GM19372 (cell line): ENCODE results near the gene LILRA6.
A peak's percentile ranks its signal among the peaks of the same experiment; 100 is the strongest.
"Not testable (repeated sequence)": the region's sequence is repeated elsewhere in the genome, so short reads cannot be mapped to it uniquely, and the experiment has no call there.

Experiments used
- ATAC-seq: cut with Tn5 transposase; IDR thresholded peaks from one replicate; pipeline ENCODE4 v1.9.1; 2021; ENCODE audit warnings: mild to moderate bottlenecking, low read depth, moderate library complexity; ENCODE audit not compliant: unreplicated experiment

Gene LILRA6

GRCh38 chr19:54209811-54210494 is 32.6 kb downstream of the LILRA6 start:
- no peak for ATAC-seq

GRCh38 chr19:54209058-54209810 is 33.4 kb downstream of the LILRA6 start:
- no peak for ATAC-seq

GRCh38 chr19:54208784-54209057 is 33.9 kb downstream of the LILRA6 start:
- ATAC-seq, result no peak

- peak; percentile 49 for ATAC-seq
These were observed 34.4 kb downstream of the LILRA6 start for GRCh38 chr19:54207983-54208783.

GRCh38 chr19:54207676-54207982 is 35.0 kb downstream of the LILRA6 start:
- ATAC-seq, result no peak

- not testable (repeated sequence) for ATAC-seq
These were observed 35.4 kb downstream of the LILRA6 start for GRCh38 chr19:54207193-54207592.

- ATAC-seq, result no peak
These were observed 35.8 kb downstream of the LILRA6 start for GRCh38 chr19:54206831-54207177.

- ATAC-seq, result no peak
These were observed 36.4 kb downstream of the LILRA6 start for GRCh38 chr19:54206030-54206830.

GRCh38 chr19:54204767-54205468 is 37.7 kb downstream of the LILRA6 start:
- ATAC-seq, result no peak

- no peak for ATAC-seq
These were observed 39.4 kb downstream of the LILRA6 start for GRCh38 chr19:54203151-54203611.

- ATAC-seq, result no peak
These were observed 40.6 kb downstream of the LILRA6 start for GRCh38 chr19:54201980-54202379.

GRCh38 chr19:54201172-54201701 is 41.4 kb downstream of the LILRA6 start:
- ATAC-seq, result peak; percentile 2

- ATAC-seq, result no peak
These were observed 43.2 kb downstream of the LILRA6 start for GRCh38 chr19:54199401-54199800.

GRCh38 chr19:54197121-54197520 is 45.5 kb downstream of the LILRA6 start:
- ATAC-seq, result no peak

GRCh38 chr19:54196536-54196935 is 46.1 kb downstream of the LILRA6 start:
- ATAC-seq, result no peak

GRCh38 chr19:54194463-54194862 is 48.1 kb downstream of the LILRA6 start:
- not testable (repeated sequence) for ATAC-seq

GRCh38 chr19:54193011-54193410 is 49.6 kb downstream of the LILRA6 start:
- ATAC-seq, result no peak

GRCh38 chr19:54191811-54192453 is 50.7 kb downstream of the LILRA6 start:
- no peak for ATAC-seq

GRCh38 chr19:54191011-54191810 is 51.4 kb downstream of the LILRA6 start, which contains the start of gene TSEN34:
TSS of gene TSEN34 (plus strand) at chr19:54191308. CDS start at chr19:54191365, 57 bp downstream.
- ATAC-seq, result peak; percentile 23
